ENCODE data around the gene SLC22A17. TPM values are rescaled to one million over a fixed set of nuclear protein-coding genes. Genes with fewer than 3 reads are reported as not detected.
A peak's percentile ranks its signal among the peaks of the same experiment; 100 is the strongest.

The SLC22A17 gene
- total RNA-seq, 3 donors from 2014 or later = 2.0 to 2.4 (median 2.3) TPM

GRCh38 chr14:23322568-23323517 is 29.8 kb downstream of the SLC22A17 start:
- peaks cover 29% of the 10 kb centered on the region for H3K4me1 Mint-ChIP-seq (ENCODE audit: low read depth)
- DNase-seq (no peak), ATAC-seq (no peak)
- H3K4me3 Mint-ChIP-seq = peak overlapping the region; percentile 95
- H3K36me3 Mint-ChIP-seq (ENCODE audit: insufficient read depth) = peaks cover 27% of the 10 kb centered on the region
- no peaks in the 10 kb centered on the region for H3K27me3 Mint-ChIP-seq (ENCODE audit: low read depth)
- H3K9me3 Mint-ChIP-seq = no peaks in the 10 kb centered on the region

DNA sequence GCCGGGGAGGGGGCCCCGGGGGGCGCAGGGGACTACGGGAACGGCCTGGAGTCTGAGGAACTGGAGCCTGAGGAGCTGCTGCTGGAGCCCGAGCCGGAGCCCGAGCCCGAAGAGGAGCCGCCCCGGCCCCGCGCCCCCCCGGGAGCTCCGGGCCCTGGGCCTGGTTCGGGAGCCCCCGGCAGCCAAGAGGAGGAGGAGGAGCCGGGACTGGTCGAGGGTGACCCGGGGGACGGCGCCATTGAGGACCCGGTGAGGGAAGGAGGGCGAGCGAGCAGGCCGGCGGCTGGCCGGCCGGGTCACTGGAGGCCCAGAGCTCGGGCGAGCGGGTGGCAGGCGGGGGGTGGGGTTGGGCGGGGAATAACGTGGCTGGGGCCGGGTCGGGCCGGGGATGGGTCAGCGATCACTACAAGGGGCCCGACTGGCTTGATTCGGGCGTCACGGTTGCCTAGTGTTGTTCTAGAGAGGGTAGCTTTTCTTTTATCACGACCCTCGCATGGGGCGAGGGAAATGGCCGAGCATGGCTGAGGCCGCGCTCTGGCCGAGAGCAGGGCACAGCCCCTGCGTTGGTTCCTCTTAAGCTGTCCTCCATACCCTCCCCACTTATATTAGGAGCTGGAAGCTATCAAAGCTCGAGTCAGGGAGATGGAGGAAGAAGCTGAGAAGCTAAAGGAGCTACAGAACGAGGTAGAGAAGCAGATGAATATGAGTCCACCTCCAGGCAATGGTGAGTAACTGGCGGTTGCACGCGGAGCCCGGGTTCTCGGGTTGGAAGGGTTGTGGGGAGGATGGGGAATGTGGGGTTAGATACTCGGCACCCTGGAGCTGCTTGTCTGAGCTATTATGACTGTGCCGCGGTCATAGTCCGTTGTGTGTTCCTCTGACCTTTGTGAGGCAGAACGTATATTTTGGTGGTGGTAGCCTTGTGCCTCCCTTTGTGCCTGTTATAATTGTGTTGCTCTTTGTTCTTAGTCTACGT is 30.8 kb downstream of the SLC22A17 start:
- ATAC-seq = peak; percentile 18 to 19
- H3K27me3 Mint-ChIP-seq (ENCODE audit: low read depth) = peaks cover 2% of the 10 kb centered on the region
- peak; percentile 42 for DNase-seq
- peak overlapping the region; percentile 95 for H3K4me3 Mint-ChIP-seq
- H3K9me3 Mint-ChIP-seq = no peaks in the 10 kb centered on the region
- peaks cover 27% of the 10 kb centered on the region for H3K36me3 Mint-ChIP-seq (ENCODE audit: insufficient read depth)
- peaks cover 29% of the 10 kb centered on the region for H3K4me1 Mint-ChIP-seq (ENCODE audit: low read depth)

GRCh38 chr14:23320584-23321571 is 31.8 kb downstream of the SLC22A17 start, which contains the start of gene PABPN1:
Gene PABPN1 (plus strand): TSS chr14:23321457. CDS start chr14:23321470, 13 bp downstream.
- peaks cover 29% of the 10 kb centered on the region for H3K4me1 Mint-ChIP-seq (ENCODE audit: low read depth)
- DNase-seq = peak; percentile 95
- H3K36me3 Mint-ChIP-seq (ENCODE audit: insufficient read depth) = peaks cover 24% of the 10 kb centered on the region
- H3K9me3 Mint-ChIP-seq = no peaks in the 10 kb centered on the region
- peak within 1 kb of the TSS; percentile 95 for H3K4me3 Mint-ChIP-seq
- peak; percentile 87 to 90 for ATAC-seq
- peaks cover 2% of the 10 kb centered on the region for H3K27me3 Mint-ChIP-seq (ENCODE audit: low read depth)

DNA sequence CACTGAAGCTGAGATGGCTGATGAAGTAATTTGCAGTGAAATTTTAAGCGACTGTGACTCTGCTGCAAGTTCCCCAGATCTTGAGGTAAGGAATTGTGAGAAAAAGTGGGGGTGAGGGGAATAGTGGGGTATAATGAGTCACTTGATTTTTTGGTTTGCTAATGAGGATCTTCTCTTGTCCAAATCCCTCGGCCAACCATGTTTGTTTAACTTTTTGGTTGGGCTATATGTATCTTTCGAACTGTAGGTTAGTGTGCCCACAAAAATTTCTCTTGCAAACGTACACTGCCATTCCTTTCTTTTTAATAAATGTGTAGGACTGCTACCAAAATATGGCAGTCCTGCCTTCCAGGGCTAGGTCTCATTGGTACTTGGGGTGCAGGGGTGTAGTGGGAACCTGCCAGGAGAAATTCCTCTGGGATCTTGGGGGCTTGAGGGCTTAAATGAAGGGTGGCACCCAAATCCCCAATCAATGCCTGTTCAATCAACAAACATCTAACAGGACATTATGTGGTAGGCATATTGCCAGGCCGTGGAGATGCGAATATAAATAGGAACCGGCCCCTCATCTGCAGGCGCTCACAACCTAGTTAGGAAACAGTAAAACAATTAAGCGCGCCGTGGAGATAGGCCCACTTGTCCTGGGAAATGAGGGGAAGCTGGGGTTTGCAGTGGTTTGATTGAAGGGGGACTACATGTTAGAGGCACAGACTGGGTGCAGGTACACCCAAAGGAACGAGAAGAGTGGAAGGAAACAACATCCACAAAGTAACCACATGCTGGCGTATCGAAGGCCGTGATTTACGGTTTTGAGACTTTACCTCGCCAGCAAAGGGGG is 32.7 kb downstream of the SLC22A17 start:
- DNase-seq (no peak), ATAC-seq (no peak)
- Mint-ChIP-seq H3K4me1 (ENCODE audit: low read depth) (peaks cover 29% of the 10 kb centered on the region), H3K27me3 (ENCODE audit: low read depth) (peaks cover 2% of the 10 kb centered on the region), H3K9me3 (no peaks in the 10 kb centered on the region), H3K4me3 (peak overlapping the region; percentile 85), H3K36me3 (ENCODE audit: insufficient read depth) (peaks cover 20% of the 10 kb centered on the region)

GRCh38 chr14:23316300-23316699 is 36.4 kb downstream of the SLC22A17 start:
- DNase-seq (no peak), ATAC-seq (no peak)
- Mint-ChIP-seq H3K27me3 (ENCODE audit: low read depth) (peaks cover 5% of the 10 kb centered on the region), H3K36me3 (ENCODE audit: insufficient read depth) (no peaks in the 10 kb centered on the region), H3K4me1 (ENCODE audit: low read depth) (peaks cover 14% of the 10 kb centered on the region), H3K4me3 (no peak overlapping the region), H3K9me3 (no peaks in the 10 kb centered on the region)

GRCh38 chr14:23310546-23310945 is 42.1 kb downstream of the SLC22A17 start:
- DNase-seq (no peak), ATAC-seq (no peak)
- Mint-ChIP-seq H3K27me3 (ENCODE audit: low read depth) (peaks cover 34% of the 10 kb centered on the region), H3K4me3 (no peak overlapping the region), H3K36me3 (ENCODE audit: insufficient read depth) (no peaks in the 10 kb centered on the region), H3K4me1 (ENCODE audit: low read depth) (no peaks in the 10 kb centered on the region), H3K9me3 (no peaks in the 10 kb centered on the region)

DNA sequence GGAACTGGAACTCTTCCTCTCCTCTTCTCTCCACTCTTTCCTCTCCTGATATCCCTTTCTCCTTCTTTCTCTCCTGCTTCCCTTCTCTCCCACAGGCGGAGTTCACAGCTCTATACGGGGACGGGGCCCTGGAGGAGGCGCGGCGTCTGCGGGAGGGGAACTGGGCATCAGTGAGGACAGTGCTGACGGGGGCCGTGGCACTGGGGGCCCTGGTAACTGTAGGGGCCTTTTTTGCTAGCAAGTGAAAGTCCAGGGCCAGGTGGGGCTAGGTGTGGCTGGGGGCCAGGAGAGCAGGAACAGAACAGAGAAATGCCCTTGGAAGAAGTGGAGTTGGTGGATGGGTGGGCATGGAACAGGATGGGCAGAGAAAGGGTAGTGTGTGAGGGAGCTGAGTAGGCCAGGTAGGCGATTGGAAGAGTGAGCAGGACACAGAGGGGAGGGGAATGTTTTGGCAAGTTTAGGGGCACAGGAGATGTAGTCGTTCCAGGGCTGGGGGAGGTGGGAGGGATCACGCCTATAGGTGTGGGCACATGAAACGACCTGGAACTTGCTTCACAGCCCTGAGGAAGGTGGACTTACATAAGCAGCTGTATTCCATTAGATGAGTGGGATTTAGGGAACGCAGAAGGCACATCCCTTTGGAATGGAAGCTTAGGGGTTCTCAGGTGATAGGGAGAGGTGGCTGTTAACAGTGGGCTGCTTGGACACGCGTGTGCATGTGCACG is 43.8 kb downstream of the SLC22A17 start:
- no peak for DNase-seq
- H3K27me3 Mint-ChIP-seq (ENCODE audit: low read depth) = peaks cover 39% of the 10 kb centered on the region
- ATAC-seq = no peak
- H3K9me3 Mint-ChIP-seq = no peaks in the 10 kb centered on the region
- H3K4me3 Mint-ChIP-seq = no peak overlapping the region
- no peaks in the 10 kb centered on the region for H3K36me3 Mint-ChIP-seq (ENCODE audit: insufficient read depth)
- no peaks in the 10 kb centered on the region for H3K4me1 Mint-ChIP-seq (ENCODE audit: low read depth)

GRCh38 chr14:23307687-23308644 is 44.7 kb downstream of the SLC22A17 start:
- no peak overlapping the region for H3K4me3 Mint-ChIP-seq
- DNase-seq (no peak), ATAC-seq (peak in 1 of 2 donors; percentile 48)
- H3K36me3 Mint-ChIP-seq (ENCODE audit: insufficient read depth) = no peaks in the 10 kb centered on the region
- no peaks in the 10 kb centered on the region for H3K9me3 Mint-ChIP-seq
- H3K4me1 Mint-ChIP-seq (ENCODE audit: low read depth) = peaks cover 3% of the 10 kb centered on the region
- H3K27me3 Mint-ChIP-seq (ENCODE audit: low read depth) = peaks cover 39% of the 10 kb centered on the region

DNA sequence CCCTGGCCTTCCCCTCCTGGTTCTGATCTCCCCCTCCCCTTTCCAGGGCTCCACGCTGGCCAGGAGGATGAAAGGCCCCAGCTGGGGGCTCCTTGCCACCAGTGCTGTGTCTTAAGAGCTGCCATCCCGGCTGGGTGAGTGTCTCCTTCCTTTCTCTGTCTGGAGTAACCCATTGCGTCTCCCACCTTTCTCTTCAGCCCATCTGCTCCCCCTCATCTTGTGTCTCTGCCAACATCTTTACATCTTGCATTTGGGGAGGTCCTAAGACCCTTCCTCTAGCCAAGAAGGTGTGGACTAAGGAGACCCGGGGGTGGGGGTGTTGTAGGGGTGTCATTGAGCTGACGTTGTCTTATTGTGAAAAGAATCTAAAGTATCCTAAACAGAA is 45.5 kb downstream of the SLC22A17 start:
- no peak for DNase-seq
- H3K36me3 Mint-ChIP-seq (ENCODE audit: insufficient read depth) = no peaks in the 10 kb centered on the region
- no peak for ATAC-seq
- H3K27me3 Mint-ChIP-seq (ENCODE audit: low read depth) = peaks cover 35% of the 10 kb centered on the region
- no peaks in the 10 kb centered on the region for H3K9me3 Mint-ChIP-seq
- peaks cover 5% of the 10 kb centered on the region for H3K4me1 Mint-ChIP-seq (ENCODE audit: low read depth)
- peak overlapping the region; percentile 38 for H3K4me3 Mint-ChIP-seq

- no peak for DNase-seq
- H3K27me3 Mint-ChIP-seq (ENCODE audit: low read depth) = peaks cover 35% of the 10 kb centered on the region
Observed at GRCh38 chr14:23306412-23307145, 46.1 kb downstream of the SLC22A17 start, which contains the start of gene BCL2L2. Gene BCL2L2 (plus strand): TSS chr14:23306833. CDS start chr14:23307768, 935 bp downstream.

More at GRCh38 chr14:23306412-23307145, 46.1 kb downstream of the SLC22A17 start, which contains the start of gene BCL2L2:
- H3K4me1 Mint-ChIP-seq (ENCODE audit: low read depth) = peaks cover 5% of the 10 kb centered on the region
- no peaks in the 10 kb centered on the region for H3K36me3 Mint-ChIP-seq (ENCODE audit: insufficient read depth)
- H3K4me3 Mint-ChIP-seq = peak within 1 kb of the TSS; percentile 38
- no peak for ATAC-seq
- no peaks in the 10 kb centered on the region for H3K9me3 Mint-ChIP-seq

Measured in activated T-cell treated with anti-CD3 and anti-CD28 coated beads, Interleukin-2, amount 50 U/mL, for 4 hours (primary cell).